ENCODE measurements around the gene CD46. TPM values are rescaled to one million over a fixed set of nuclear protein-coding genes. Genes with fewer than 3 reads are reported as not detected.

The CD46 gene
- total and polyA plus RNA-seq, 10 donors, result 63.4 to 218 (median 185) TPM

DNA sequence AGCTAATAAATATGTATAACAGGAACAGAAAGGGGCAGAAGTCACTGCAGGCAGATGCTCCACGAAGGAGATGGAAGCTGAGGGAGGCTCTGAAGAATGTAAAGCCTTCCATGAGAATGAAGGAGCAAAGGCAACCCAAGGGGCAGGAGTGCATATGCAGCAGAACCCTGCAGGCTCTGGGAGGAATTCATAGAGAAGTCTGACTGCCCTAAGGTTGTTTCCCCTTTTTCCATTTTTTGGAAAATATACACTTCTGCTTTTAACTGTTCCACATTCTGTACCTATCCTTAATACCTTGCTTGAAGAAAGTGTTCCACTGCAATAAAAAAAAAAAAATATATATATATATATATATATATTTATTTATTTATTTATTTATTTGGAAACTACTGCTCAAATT, 89.4 kb downstream of the CD46 start:
- H3K4me1 ChIP-seq, result peaks cover 47 to 100% (median 86%) of the 10 kb centered on the region in 6 donors
- H3K4me3 ChIP-seq, result no peak overlapping the region
- peaks cover 0 to 74% (median 2%) of the 10 kb centered on the region in 6 donors for H3K36me3 ChIP-seq
- 24 to 48% (median 39%) methylated on average over 1 of the region's 1 CpG for WGBS, 5 donors
- no peak for DNase-seq
- TF ChIP-seq, protein P1, sequence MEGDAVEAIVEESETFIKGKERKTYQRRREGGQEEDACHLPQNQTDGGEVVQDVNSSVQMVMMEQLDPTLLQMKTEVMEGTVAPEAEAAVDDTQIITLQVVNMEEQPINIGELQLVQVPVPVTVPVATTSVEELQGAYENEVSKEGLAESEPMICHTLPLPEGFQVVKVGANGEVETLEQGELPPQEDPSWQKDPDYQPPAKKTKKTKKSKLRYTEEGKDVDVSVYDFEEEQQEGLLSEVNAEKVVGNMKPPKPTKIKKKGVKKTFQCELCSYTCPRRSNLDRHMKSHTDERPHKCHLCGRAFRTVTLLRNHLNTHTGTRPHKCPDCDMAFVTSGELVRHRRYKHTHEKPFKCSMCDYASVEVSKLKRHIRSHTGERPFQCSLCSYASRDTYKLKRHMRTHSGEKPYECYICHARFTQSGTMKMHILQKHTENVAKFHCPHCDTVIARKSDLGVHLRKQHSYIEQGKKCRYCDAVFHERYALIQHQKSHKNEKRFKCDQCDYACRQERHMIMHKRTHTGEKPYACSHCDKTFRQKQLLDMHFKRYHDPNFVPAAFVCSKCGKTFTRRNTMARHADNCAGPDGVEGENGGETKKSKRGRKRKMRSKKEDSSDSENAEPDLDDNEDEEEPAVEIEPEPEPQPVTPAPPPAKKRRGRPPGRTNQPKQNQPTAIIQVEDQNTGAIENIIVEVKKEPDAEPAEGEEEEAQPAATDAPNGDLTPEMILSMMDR (IDR thresholded peaks at IDR 0.05 in 8 of 11, conservative IDR thresholded peaks at IDR 0.05 in 3 of 11), result no peak
- TF ChIP-seq POLR2AphosphoS5 (IDR thresholded peaks at IDR 0.05) (no peak), POLR2A (IDR thresholded peaks at IDR 0.05) (no peak)
- no peaks in the 10 kb centered on the region for H3K27me3 ChIP-seq (replicated peaks in 1 of 7)
- no peaks in the 10 kb centered on the region for H3K9me3 ChIP-seq
- H3K27ac ChIP-seq, result peak overlapping the region in 2 of 8 donors; percentile 18 to 47
- intact Hi-C loops (cut with DNase I; ENCODE audit: low total_unique reads), result no loop called here

DNA sequence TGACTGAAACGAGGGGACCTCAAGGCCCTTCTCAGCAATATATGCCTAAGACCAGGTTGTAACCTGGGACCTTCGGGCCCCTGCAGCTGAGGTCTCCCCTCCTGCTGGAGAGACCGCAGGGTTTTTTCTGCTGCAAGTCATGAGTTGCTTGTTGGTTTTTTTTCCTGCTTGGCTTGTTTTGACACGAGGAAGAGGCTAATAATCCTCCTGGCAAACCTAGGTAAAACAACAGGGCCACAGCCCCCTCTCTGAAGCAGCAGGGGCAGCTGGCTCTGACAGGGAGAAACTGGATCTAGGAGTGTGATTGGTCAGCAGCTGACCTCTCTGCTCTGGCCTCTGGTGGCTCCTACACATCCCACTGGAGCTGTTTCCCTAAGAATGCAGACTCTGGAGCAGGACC, 90.0 kb downstream of the CD46 start:
- Histone ChIP-seq H3K36me3 (peaks cover 0 to 68% (median 0%) of the 10 kb centered on the region in 6 donors), H3K27ac (peak overlapping the region in 4 of 8 donors; percentile 18 to 51 (median 33)), H3K4me1 (peaks cover 47 to 100% (median 84%) of the 10 kb centered on the region in 6 donors), H3K27me3 (replicated peaks in 1 of 7) (no peaks in the 10 kb centered on the region), H3K4me3 (no peak overlapping the region), H3K9me3 (no peaks in the 10 kb centered on the region)
- 38 to 48% (median 43%) methylated on average over 4 of the region's 4 CpGs for WGBS, 5 donors
- no peak for DNase-seq
- intact Hi-C loops (cut with DNase I; ENCODE audit: low total_unique reads), result no loop called here
- TF ChIP-seq, protein P1 (IDR thresholded peaks at IDR 0.05 in 8 of 11, conservative IDR thresholded peaks at IDR 0.05 in 3 of 11), result no peak
- TF ChIP-seq POLR2A (IDR thresholded peaks at IDR 0.05) (no peak), POLR2AphosphoS5 (IDR thresholded peaks at IDR 0.05) (no peak)

DNA sequence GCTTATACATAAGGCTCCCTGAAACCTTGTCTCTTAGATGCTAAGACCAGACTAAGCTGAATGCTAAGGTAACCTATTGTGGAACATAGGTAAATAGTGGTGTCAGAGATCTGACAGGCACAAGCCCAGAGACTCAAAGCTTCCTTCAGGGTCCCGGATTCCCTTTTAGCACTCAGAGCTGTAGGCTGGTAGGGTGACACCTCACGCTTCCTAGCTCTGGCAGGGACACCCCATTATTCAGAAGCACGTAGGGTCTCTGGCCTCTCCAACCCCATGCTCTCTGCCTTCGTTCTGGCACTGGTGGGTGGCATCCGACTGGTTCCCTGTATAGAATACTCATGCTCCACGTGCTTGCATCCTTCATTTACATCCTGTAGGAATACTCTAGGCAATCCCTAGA, 90.7 kb downstream of the CD46 start:
- TF ChIP-seq, protein P1 (IDR thresholded peaks at IDR 0.05 in 8 of 11, conservative IDR thresholded peaks at IDR 0.05 in 3 of 11), result no peak
- TF ChIP-seq POLR2A (IDR thresholded peaks at IDR 0.05), result no peak
- TF ChIP-seq POLR2AphosphoS5 (IDR thresholded peaks at IDR 0.05), result no peak
- WGBS, 5 donors, result 89 to 95% (median 92%) methylated on average over 6 of the region's 6 CpGs
- Histone ChIP-seq H3K27me3 (replicated peaks in 1 of 7) (no peaks in the 10 kb centered on the region), H3K27ac (peak overlapping the region in 2 of 8 donors; percentile 18 to 51), H3K36me3 (peaks cover 0 to 62% (median 0%) of the 10 kb centered on the region in 6 donors), H3K9me3 (no peaks in the 10 kb centered on the region), H3K4me1 (peaks cover 43 to 100% (median 85%) of the 10 kb centered on the region in 6 donors), H3K4me3 (no peak overlapping the region)
- intact Hi-C loops (cut with DNase I; ENCODE audit: low total_unique reads), result no loop called here
- no peak for DNase-seq

DNA sequence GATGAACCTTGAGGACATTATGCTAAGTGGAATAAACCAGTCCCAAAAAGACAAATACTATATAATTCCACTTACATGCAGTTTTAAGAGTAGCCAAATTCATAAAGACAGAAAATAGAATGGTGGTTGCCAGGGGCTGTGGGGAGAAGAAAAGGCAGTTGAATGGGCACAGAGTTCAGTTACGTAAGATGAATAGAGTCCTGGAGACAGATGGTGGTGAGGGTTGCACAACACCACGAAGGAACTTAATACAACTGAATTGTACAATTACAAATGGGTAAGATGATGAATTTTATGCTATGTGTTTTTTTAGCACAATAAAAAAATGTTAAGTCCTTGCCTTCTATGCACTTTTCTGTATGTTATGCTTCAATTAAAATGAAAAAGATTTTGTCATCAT, 92.5 kb downstream of the CD46 start:
- H3K4me1 ChIP-seq, result peaks cover 53 to 100% (median 87%) of the 10 kb centered on the region in 6 donors
- no peaks in the 10 kb centered on the region for H3K27me3 ChIP-seq (replicated peaks in 1 of 7)
- H3K4me3 ChIP-seq, result no peak overlapping the region
- WGBS, 5 donors, result 43 to 74% (median 57%) methylated on average over 2 of the region's 2 CpGs
- peak overlapping the region; percentile 6 to 87 (median 65) for H3K27ac ChIP-seq
- peaks cover 0 to 56% (median 0%) of the 10 kb centered on the region in 6 donors for H3K36me3 ChIP-seq
- no peak for DNase-seq
- TF ChIP-seq POLR2AphosphoS5 (IDR thresholded peaks at IDR 0.05), result no peak
- TF ChIP-seq, protein P1 (IDR thresholded peaks at IDR 0.05 in 8 of 11, conservative IDR thresholded peaks at IDR 0.05 in 3 of 11), result no peak
- intact Hi-C loops (cut with DNase I; ENCODE audit: low total_unique reads), result no loop called here
- no peaks in the 10 kb centered on the region for H3K9me3 ChIP-seq

Small RNA genes within 50 kb of the gene (small RNA-seq; reads per million reads assigned to genes)
- 0 reads per million in 4 donors for gene RNA5SP534

Other genes with a start within 250 kb of the CD46 start
- gene CR1L, start 106.9 kb upstream of the CD46 start, total RNA-seq, result 1 to 10 TPM in 5 of 7 donors, under 1 TPM in 2; 0.77 to 7.1 (median 1.4) TPM
- 1 to 10 TPM in 2 of 3 donors, under 1 TPM in 1; 0.63 to 1.6 (median 1.0) TPM for gene CR1L, start 106.9 kb upstream of the CD46 start, polyA plus RNA-seq
- gene CD34, start 159.1 kb downstream of the CD46 start, total RNA-seq, result 10 to 100 TPM; 12.6 to 31.5 (median 22.0) TPM
- 10 to 100 TPM in 1 of 3 donors, 1 to 10 TPM in 2; 5.1 to 17.7 (median 6.7) TPM for gene CD34, start 159.1 kb downstream of the CD46 start, polyA plus RNA-seq